GM12891 (cell line): ENCODE data around the gene EIF2D.

Source experiments
- POLR2A ChIP-seq: IDR thresholded peaks from 2 replicates; pipeline ENCODE4 v1.6.1; 2011; ENCODE audit warnings: low read depth, low read length, control low read depth
- TAF1 ChIP-seq: IDR thresholded peaks from 2 replicates; pipeline ENCODE4 v1.6.1; 2011; ENCODE audit warnings: low read depth, low read length, control low read depth

DNA sequence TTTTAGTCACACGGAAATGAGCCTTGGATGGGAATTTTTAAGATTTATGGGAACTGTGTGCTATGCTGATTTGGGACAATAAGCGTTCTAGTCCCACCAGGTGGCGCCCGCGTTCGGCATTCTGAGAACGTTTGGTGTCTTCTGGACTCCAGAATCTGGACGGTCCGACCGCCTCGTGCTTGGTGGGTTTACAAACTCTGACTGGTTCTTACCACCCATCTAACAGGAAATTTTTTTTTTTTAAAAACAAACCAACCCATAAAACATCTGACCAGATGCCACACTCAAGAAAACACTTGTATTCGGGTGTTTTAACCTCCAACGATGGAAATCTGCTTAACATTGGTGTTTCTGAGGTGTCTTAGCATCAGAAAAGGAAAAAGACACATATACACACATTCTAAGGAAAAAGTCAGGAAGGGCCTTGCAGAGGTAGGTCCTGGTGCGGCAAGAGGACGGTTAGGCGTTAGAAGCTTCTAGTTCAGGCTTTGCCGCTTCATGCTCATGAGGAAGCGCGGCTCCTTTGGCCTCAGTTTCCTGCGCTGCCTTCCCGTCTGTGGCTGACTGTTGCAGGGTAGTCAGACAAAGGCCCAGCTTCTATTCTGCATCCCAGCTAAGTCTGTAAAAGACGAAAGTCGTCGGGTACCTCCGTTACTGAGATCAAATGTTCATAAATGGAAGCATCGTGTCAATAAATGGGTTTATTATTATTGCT, 22.3 kb upstream of the EIF2D start:
- TF ChIP-seq POLR2A = no peak
- TF ChIP-seq TAF1 = no peak
